HCT116 (cell line): Measurements from ENCODE around the gene CNTNAP2. TPM values are rescaled to one million over a fixed set of nuclear protein-coding genes. Genes with fewer than 3 reads are reported as not detected.

Source experiments
- ATAC-seq: fragments of 200-7000 bp; cut with Tn5 transposase; 2 replicates; pipeline ENCODE4 v1.9.1; 2020; ENCODE audit warnings: mild to moderate bottlenecking, moderate library complexity
- BruUV-seq: library from RNA; stranded (reverse); fragments of 400-500 nt; replicated peaks from 2 replicates; lab custom pipeline; 2021; lab: Mats Ljungman, UMichigan
- CTCF ChIA-PET: fragments of 300-600 bp; sonication (Branson Sonifier 250); formaldehyde crosslinking; loops from one replicate; lab custom pipeline; 2021; ENCODE audit warnings: antibody characterized with exemption; lab: Charles Lee
- POLR2A ChIA-PET: fragments of 300-600, 350-600 bp; sonication (Branson Sonifier 250); formaldehyde crosslinking; loops from one replicate; lab custom pipeline; 2021; ENCODE audit warnings: antibody characterized with exemption; lab: Charles Lee
- RAD21 ChIA-PET, 2 experiments: fragments of 300-600 bp; sonication (Branson Sonifier 250); formaldehyde crosslinking; loops; one replicate each; lab custom pipeline; 2023; ENCODE audit warnings: low total read pairs in 2 of 2; ENCODE audit not compliant: uncharacterized antibody in 2 of 2, unreplicated experiment in 2 of 2, low non-redundant PET in 1 of 2; lab: Charles Lee
- DNase-seq: peaks from one replicate; pipeline ENCODE4 v3.0.0-alpha.2; 2010; ENCODE audit warnings: low read depth, low spot score
- H2AFZ ChIP-seq: fragments of 200-600 bp; shearing (Covaris generic), sonication (generic); 2 replicates; pipeline ENCODE4 v1.6.1; 2017; ENCODE audit warnings: low read depth, mixed run types, mixed read lengths, antibody characterized with exemption, low read length; ENCODE audit not compliant: poor library complexity, severe bottlenecking
- H3K27ac ChIP-seq: 2 replicates; pipeline ENCODE4 v1.5.1; 2012; ENCODE audit warnings: low read depth, low read length
- H3K27me3 ChIP-seq: fragments of 200-600 bp; sonication (generic); 2 replicates; pipeline ENCODE4 v1.6.1; 2016; ENCODE audit warnings: mixed run types, low read length, mixed read lengths; ENCODE audit not compliant: insufficient read depth
- H3K36me3 ChIP-seq, 2 experiments: fragments of 200-500 bp in 1 of 2; fragments of 200-600 bp in 1 of 2; sonication (Bioruptor generic) in 1 of 2; sonication (generic) in 1 of 2; 2 replicates each; pipeline versions ENCODE4 v1.5.1 to v1.6.1; 2014 to 2016; ENCODE audit warnings: low read length in 2 of 2, inconsistent platforms in 1 of 2, mixed read lengths in 1 of 2, mixed run types in 1 of 2; ENCODE audit not compliant: insufficient read depth in 2 of 2, control insufficient read depth in 1 of 2
- H3K4me1 ChIP-seq, 2 experiments: fragments of 200-600 bp in 1 of 2; sonication (generic) in 1 of 2; 2 replicates each; pipeline versions ENCODE4 v1.5.1 to v1.6.1; 2012 to 2017; ENCODE audit warnings: low read length in 2 of 2, inconsistent platforms in 1 of 2, mild to moderate bottlenecking in 1 of 2, mixed read lengths in 1 of 2, mixed run types in 1 of 2, moderate library complexity in 1 of 2; ENCODE audit not compliant: insufficient read depth in 2 of 2, control insufficient read depth in 1 of 2
- H3K4me2 ChIP-seq: fragments of 200-600 bp; sonication (generic); 2 replicates; pipeline ENCODE4 v1.6.1; 2017; ENCODE audit warnings: mixed run types, low read length, mixed read lengths
- H3K4me3 ChIP-seq, 2 experiments: fragments of 200-600 bp in 1 of 2; sonication (generic) in 1 of 2; replicated peaks in 1 of 2; 2 replicates each; pipeline ENCODE4 v1.5.1; 2011 to 2016; ENCODE audit warnings: low read length in 2 of 2, control low read depth in 1 of 2, low read depth in 1 of 2, mild to moderate bottlenecking in 1 of 2, mixed read lengths in 1 of 2, mixed run types in 1 of 2
- H3K79me2 ChIP-seq: fragments of 200-600 bp; sonication (generic); 2 replicates; pipeline ENCODE4 v1.6.1; 2017; ENCODE audit warnings: mild to moderate bottlenecking, mixed run types, low read length, moderate library complexity, mixed read lengths; ENCODE audit not compliant: insufficient read depth
- H3K9ac ChIP-seq: fragments of 200-600 bp; sonication (generic); 2 replicates; pipeline ENCODE4 v1.6.1; 2016; ENCODE audit warnings: low read length, mixed read lengths
- H3K9me2 ChIP-seq: fragments of 200-600 bp; sonication (generic), shearing (Covaris generic); 2 replicates; pipeline ENCODE4 v1.6.1; 2017; ENCODE audit warnings: mixed run types, mild to moderate bottlenecking, moderate library complexity; ENCODE audit not compliant: insufficient read depth
- H3K9me3 ChIP-seq, 2 experiments: fragments of 200-500 bp in 1 of 2; fragments of 200-600 bp in 1 of 2; sonication (Bioruptor generic) in 1 of 2; sonication (generic) in 1 of 2; 2 replicates each; pipeline ENCODE4 v1.6.1; 2014 to 2017; ENCODE audit warnings: low read length in 2 of 2, mixed read lengths in 2 of 2, inconsistent platforms in 1 of 2, low read depth in 1 of 2, mild to moderate bottlenecking in 1 of 2, mixed run types in 1 of 2, moderate library complexity in 1 of 2; ENCODE audit not compliant: control insufficient read depth in 1 of 2, insufficient read depth in 1 of 2
- H4K20me1 ChIP-seq: fragments of 200-600 bp; sonication (generic), shearing (Covaris generic); 2 replicates; pipeline ENCODE4 v1.6.1; 2017; ENCODE audit warnings: mixed run types, mild to moderate bottlenecking, moderate library complexity; ENCODE audit not compliant: insufficient read depth
- CBX3 ChIP-seq: IDR thresholded peaks from 2 replicates; pipeline ENCODE4 v1.6.1; 2012; ENCODE audit warnings: low read depth
- CEBPB ChIP-seq: IDR thresholded peaks from 2 replicates; pipeline ENCODE4 v1.6.1; 2012; ENCODE audit warnings: low read depth
- EGR1 ChIP-seq: IDR thresholded peaks from 2 replicates; pipeline ENCODE4 v1.6.1; 2012; ENCODE audit warnings: low read depth
- ELF1 ChIP-seq: IDR thresholded peaks from 2 replicates; pipeline ENCODE4 v1.6.1; 2012; ENCODE audit warnings: low read depth, borderline replicate concordance
- JUND ChIP-seq: IDR thresholded peaks from 2 replicates; pipeline ENCODE4 v1.6.1; 2012
- MAX ChIP-seq: IDR thresholded peaks from 2 replicates; pipeline ENCODE4 v1.6.1; 2012
- POLR2A ChIP-seq: IDR thresholded peaks from 2 replicates; pipeline ENCODE4 v1.7.0; 2011; ENCODE audit warnings: borderline replicate concordance; ENCODE audit not compliant: insufficient read depth, insufficient read length; ENCODE audit errors: extremely low read depth
- POLR2AphosphoS5 ChIP-seq: IDR thresholded peaks from 2 replicates; pipeline ENCODE4 v1.6.1; 2011; ENCODE audit warnings: mild to moderate bottlenecking, low read depth, low read length, moderate library complexity
- REST ChIP-seq: IDR thresholded peaks from 2 replicates; pipeline ENCODE4 v1.6.1; 2012; ENCODE audit warnings: low read depth
- SIN3A ChIP-seq: IDR thresholded peaks from 2 replicates; pipeline ENCODE4 v1.6.1; 2012; ENCODE audit warnings: low read depth
- SRF ChIP-seq: IDR thresholded peaks from 2 replicates; pipeline ENCODE4 v1.6.1; 2012; ENCODE audit warnings: low read depth
- TCF7L2 ChIP-seq: IDR thresholded peaks from 2 replicates; pipeline ENCODE4 v1.7.0; 2011; ENCODE audit warnings: borderline replicate concordance, inconsistent platforms; ENCODE audit not compliant: insufficient read depth, insufficient read length; ENCODE audit errors: extremely low read depth
- ZBTB33 ChIP-seq: IDR thresholded peaks from 2 replicates; pipeline ENCODE4 v1.6.1; 2011; ENCODE audit warnings: mild to moderate bottlenecking, low read length, moderate library complexity; ENCODE audit not compliant: insufficient replicate concordance; ENCODE audit errors: extremely low read depth
- intact Hi-C: fragments of 100-400 bp; cut with micrococcal nuclease; formaldehyde crosslinking; loops from 2 replicates; pipeline ENCODE4 v1.10.0; 2022
- total RNA-seq: library from RNA; stranded (reverse); gene quantifications from one replicate; pipeline ENCODE4 v1.2.1, GENCODE V29; 2021; ENCODE audit not compliant: unreplicated experiment

CNTNAP2 gene
- total RNA-seq, 1 experiment from 2014 or later = 0.37 TPM

- Histone ChIP-seq H3K27me3 (no peaks in the 10 kb centered on the region), H3K79me2 (no peaks in the 10 kb centered on the region), H4K20me1 (no peaks in the 10 kb centered on the region), H3K4me2 (no peak overlapping the region), H3K36me3 (no peaks in the 10 kb centered on the region), H3K9me2 (no peaks in the 10 kb centered on the region), H3K9ac (no peak overlapping the region), H3K9me3 (peaks cover 3 to 9% of the 10 kb centered on the region in 2 experiments; a peak in 2 of 4 replicates), H3K27ac (no peak overlapping the region), H2AFZ (no peak overlapping the region), H3K4me1 (no peaks in the 10 kb centered on the region), H3K4me3 (no peak overlapping the region)
- ATAC-seq = no peak
- ChIA-PET CTCF (no interaction called here), POLR2A (no interaction called here), RAD21 (no interaction called here)
- intact Hi-C loops = no loop called here
- DNase-seq = no peak
- TF ChIP-seq SIN3A = no peak
- TF ChIP-seq ZBTB33 = no peak
- BruUV-seq = no TSS peak
Observed at GRCh38 chr7:146290746-146291145, 174.1 kb downstream of the CNTNAP2 start.

GRCh38 chr7:146291900-146292299 is 175.3 kb downstream of the CNTNAP2 start:
- Histone ChIP-seq H3K9me2 (no peaks in the 10 kb centered on the region), H3K4me2 (no peak overlapping the region), H4K20me1 (no peaks in the 10 kb centered on the region), H3K36me3 (no peaks in the 10 kb centered on the region), H2AFZ (no peak overlapping the region), H3K27me3 (no peaks in the 10 kb centered on the region), H3K9ac (no peak overlapping the region), H3K4me1 (no peaks in the 10 kb centered on the region), H3K27ac (no peak overlapping the region), H3K9me3 (peaks cover 3 to 12% of the 10 kb centered on the region in 2 experiments; a peak in 2 of 4 replicates), H3K4me3 (no peak overlapping the region), H3K79me2 (no peaks in the 10 kb centered on the region)
- RAD21 ChIA-PET = no interaction called here
- CTCF ChIA-PET = no interaction called here
- ATAC-seq = no peak
- intact Hi-C loops = no loop called here
- no peak for DNase-seq
- POLR2A ChIA-PET = no interaction called here
- no TSS peak for BruUV-seq
- TF ChIP-seq ZBTB33 (no peak), POLR2AphosphoS5 (no peak), JUND (no peak), EGR1 (no peak), SIN3A (no peak), POLR2A (no peak), CEBPB (no peak), SRF (no peak), TCF7L2 (no peak), REST (no peak), MAX (no peak), CBX3 (no peak), ELF1 (no peak)
